Measurements from ENCODE around the gene CAPN12. TPM values are rescaled to one million over a fixed set of nuclear protein-coding genes. Genes with fewer than 3 reads are reported as not detected.

The CAPN12 gene
- total and polyA plus RNA-seq, 7 experiments from 2014 or later, result 0.84 to 5.1 (median 2.6) TPM; not detected in 1

GRCh38 chr19:38709671-38710415 lies 34.4 kb downstream of the CAPN12 start:
- H3K36me3 Mint-ChIP-seq, result peaks cover 0 to 50% (median 8%) of the 10 kb centered on the region in 5 donors
- no peak for ATAC-seq
- peaks cover 0 to 5% (median 0%) of the 10 kb centered on the region in 7 donors for H3K4me1 Mint-ChIP-seq
- H3K4me3 Mint-ChIP-seq, result no peak overlapping the region
- H3K27me3 Mint-ChIP-seq, result no peaks in the 10 kb centered on the region
- intact Hi-C loops (cut with micrococcal nuclease), result no loop called here
- Histone ChIP-seq H3K27ac (ENCODE audit: low read depth, low read length) (no peak overlapping the region), H3K36me3 (ENCODE audit: control insufficient read depth in 2 of 3, insufficient read depth in 3 of 3, low read length in 3 of 3) (peaks cover 3 to 87% (median 23%) of the 10 kb centered on the region in 3 experiments), H3K4me1 (ENCODE audit: control insufficient read depth in 2 of 2, insufficient read depth in 2 of 2, low read length in 2 of 2) (no peaks in the 10 kb centered on the region), H3K4me3 (ENCODE audit: low read length) (no peak overlapping the region), H3K9me3 (ENCODE audit: control insufficient read depth in 2 of 3, low read length in 3 of 3) (no peaks in the 10 kb centered on the region), H3K27me3 (ENCODE audit: control insufficient read depth in 2 of 2, insufficient read depth in 2 of 2, low read length in 2 of 2) (no peaks in the 10 kb centered on the region)
- ChIA-PET POLR2A (no interaction called here), CTCF (interaction anchor here (0.6 kb wide), 1 partner anchor 612 kb away, joined by 3 read pairs; no protein-coding TSS in a partner anchor)
- peaks cover 0 to 2% (median 0%) of the 10 kb centered on the region in 11 donors for H3K9me3 Mint-ChIP-seq
- DNase-seq, result no peak
- H3K27ac Mint-ChIP-seq, result no peak overlapping the region

GRCh38 chr19:38709119-38709518 lies 35.2 kb downstream of the CAPN12 start:
- H3K4me1 Mint-ChIP-seq, result peaks cover 0 to 5% (median 0%) of the 10 kb centered on the region in 7 donors
- H3K27me3 ChIP-seq (ENCODE audit: control insufficient read depth in 2 of 2, insufficient read depth in 2 of 2, low read length in 2 of 2), result no peaks in the 10 kb centered on the region
- no peak overlapping the region for H3K4me3 ChIP-seq (ENCODE audit: low read length)
- ChIA-PET CTCF (no interaction called here), POLR2A (no interaction called here)
- no peaks in the 10 kb centered on the region for H3K27me3 Mint-ChIP-seq
- no peaks in the 10 kb centered on the region for H3K9me3 ChIP-seq (ENCODE audit: control insufficient read depth in 2 of 3, low read length in 3 of 3)
- H3K4me3 Mint-ChIP-seq, result no peak overlapping the region
- peaks cover 0 to 2% (median 0%) of the 10 kb centered on the region in 11 donors for H3K9me3 Mint-ChIP-seq
- DNase-seq (no peak), ATAC-seq (no peak)
- peaks cover 3 to 85% (median 23%) of the 10 kb centered on the region in 3 experiments for H3K36me3 ChIP-seq (ENCODE audit: control insufficient read depth in 2 of 3, insufficient read depth in 3 of 3, low read length in 3 of 3)
- no peak overlapping the region for H3K27ac ChIP-seq (ENCODE audit: low read depth, low read length)
- intact Hi-C loops (cut with micrococcal nuclease), result no loop called here
- H3K4me1 ChIP-seq (ENCODE audit: control insufficient read depth in 2 of 2, insufficient read depth in 2 of 2, low read length in 2 of 2), result no peaks in the 10 kb centered on the region
- H3K27ac Mint-ChIP-seq, result no peak overlapping the region
- H3K36me3 Mint-ChIP-seq, result peaks cover 4 to 54% (median 8%) of the 10 kb centered on the region in 5 donors

- Mint-ChIP-seq H3K27me3 (no peaks in the 10 kb centered on the region), H3K36me3 (peaks cover 5 to 51% (median 6%) of the 10 kb centered on the region in 5 donors), H3K4me1 (peaks cover 0 to 2% (median 0%) of the 10 kb centered on the region in 7 donors), H3K4me3 (no peak overlapping the region), H3K27ac (peak overlapping the region in 1 of 9 donors; percentile 9), H3K9me3 (peaks cover 0 to 2% (median 0%) of the 10 kb centered on the region in 11 donors)
- no peak for ATAC-seq
- Histone ChIP-seq H3K36me3 (ENCODE audit: control insufficient read depth in 2 of 3, insufficient read depth in 3 of 3, low read length in 3 of 3) (peaks cover 3 to 80% (median 23%) of the 10 kb centered on the region in 3 experiments), H3K27me3 (ENCODE audit: control insufficient read depth in 2 of 2, insufficient read depth in 2 of 2, low read length in 2 of 2) (no peaks in the 10 kb centered on the region), H3K4me1 (ENCODE audit: control insufficient read depth in 2 of 2, insufficient read depth in 2 of 2, low read length in 2 of 2) (no peaks in the 10 kb centered on the region), H3K4me3 (ENCODE audit: low read length) (no peak overlapping the region), H3K9me3 (ENCODE audit: control insufficient read depth in 2 of 3, low read length in 3 of 3) (no peaks in the 10 kb centered on the region), H3K27ac (ENCODE audit: low read depth, low read length) (no peak overlapping the region)
- no peak for DNase-seq
- CTCF ChIA-PET, result no interaction called here
- intact Hi-C loops (cut with micrococcal nuclease), result no loop called here
- POLR2A ChIA-PET, result no interaction called here
Observed at GRCh38 chr19:38708413-38709024, 35.8 kb downstream of the CAPN12 start.

- ATAC-seq (no peak), DNase-seq (no peak)
- Mint-ChIP-seq H3K27me3 (no peaks in the 10 kb centered on the region), H3K4me3 (no peak overlapping the region), H3K9me3 (peaks cover 0 to 2% (median 0%) of the 10 kb centered on the region in 11 donors), H3K27ac (no peak overlapping the region), H3K36me3 (peaks cover 4 to 51% (median 6%) of the 10 kb centered on the region in 5 donors), H3K4me1 (peaks cover 0 to 2% (median 0%) of the 10 kb centered on the region in 7 donors)
- H3K27ac ChIP-seq (ENCODE audit: low read depth, low read length), result no peak overlapping the region
- no peaks in the 10 kb centered on the region for H3K9me3 ChIP-seq (ENCODE audit: control insufficient read depth in 2 of 3, low read length in 3 of 3)
- CTCF ChIA-PET, result no interaction called here
- POLR2A ChIA-PET, result no interaction called here
- no peaks in the 10 kb centered on the region for H3K4me1 ChIP-seq (ENCODE audit: control insufficient read depth in 2 of 2, insufficient read depth in 2 of 2, low read length in 2 of 2)
- no peaks in the 10 kb centered on the region for H3K27me3 ChIP-seq (ENCODE audit: control insufficient read depth in 2 of 2, insufficient read depth in 2 of 2, low read length in 2 of 2)
- intact Hi-C loops (cut with micrococcal nuclease), result no loop called here
- H3K36me3 ChIP-seq (ENCODE audit: control insufficient read depth in 2 of 3, insufficient read depth in 3 of 3, low read length in 3 of 3), result peaks cover 3 to 74% (median 23%) of the 10 kb centered on the region in 3 experiments
- H3K4me3 ChIP-seq (ENCODE audit: low read length), result no peak overlapping the region
Observed at GRCh38 chr19:38707512-38708114, 36.7 kb downstream of the CAPN12 start.

- Histone ChIP-seq H3K4me1 (ENCODE audit: control insufficient read depth in 2 of 2, insufficient read depth in 2 of 2, low read length in 2 of 2) (no peaks in the 10 kb centered on the region), H3K4me3 (ENCODE audit: low read length) (no peak overlapping the region), H3K36me3 (ENCODE audit: control insufficient read depth in 2 of 3, insufficient read depth in 3 of 3, low read length in 3 of 3) (peaks cover 3 to 69% (median 23%) of the 10 kb centered on the region in 3 experiments), H3K27ac (ENCODE audit: low read depth, low read length) (no peak overlapping the region), H3K9me3 (ENCODE audit: control insufficient read depth in 2 of 3, low read length in 3 of 3) (no peaks in the 10 kb centered on the region), H3K27me3 (ENCODE audit: control insufficient read depth in 2 of 2, insufficient read depth in 2 of 2, low read length in 2 of 2) (no peaks in the 10 kb centered on the region)
- CTCF ChIA-PET, result no interaction called here
- intact Hi-C loops (cut with micrococcal nuclease), result no loop called here
- POLR2A ChIA-PET, result no interaction called here
- no peak overlapping the region for H3K4me3 Mint-ChIP-seq
- H3K9me3 Mint-ChIP-seq, result peaks cover 0 to 2% (median 0%) of the 10 kb centered on the region in 11 donors
- DNase-seq (no peak), ATAC-seq (no peak)
- no peak overlapping the region for H3K27ac Mint-ChIP-seq
- H3K4me1 Mint-ChIP-seq, result peaks cover 0 to 2% (median 0%) of the 10 kb centered on the region in 7 donors
- H3K36me3 Mint-ChIP-seq, result peaks cover 4 to 51% (median 6%) of the 10 kb centered on the region in 5 donors
- no peaks in the 10 kb centered on the region for H3K27me3 Mint-ChIP-seq
Observed at GRCh38 chr19:38706792-38707511, 37.3 kb downstream of the CAPN12 start.

- ChIA-PET POLR2A (no interaction called here), CTCF (no interaction called here)
- peaks cover 2 to 42% (median 5%) of the 10 kb centered on the region in 5 donors for H3K36me3 Mint-ChIP-seq
- H3K9me3 ChIP-seq (ENCODE audit: control insufficient read depth in 2 of 3, low read length in 3 of 3), result no peaks in the 10 kb centered on the region
- no peak overlapping the region for H3K4me3 ChIP-seq (ENCODE audit: low read length)
- peaks cover 0 to 2% (median 0%) of the 10 kb centered on the region in 7 donors for H3K4me1 Mint-ChIP-seq
- no peak overlapping the region for H3K27ac ChIP-seq (ENCODE audit: low read depth, low read length)
- H3K4me1 ChIP-seq (ENCODE audit: control insufficient read depth in 2 of 2, insufficient read depth in 2 of 2, low read length in 2 of 2), result no peaks in the 10 kb centered on the region
- H3K36me3 ChIP-seq (ENCODE audit: control insufficient read depth in 2 of 3, insufficient read depth in 3 of 3, low read length in 3 of 3), result peaks cover 3 to 69% (median 23%) of the 10 kb centered on the region in 3 experiments
- DNase-seq (no peak), ATAC-seq (no peak)
- no peaks in the 10 kb centered on the region for H3K27me3 Mint-ChIP-seq
- no peaks in the 10 kb centered on the region for H3K27me3 ChIP-seq (ENCODE audit: control insufficient read depth in 2 of 2, insufficient read depth in 2 of 2, low read length in 2 of 2)
- intact Hi-C loops (cut with micrococcal nuclease), result loop anchor here in 1 of 2 donors (2.0 kb wide), 1 partner anchor 69 kb away; no protein-coding TSS in a partner anchor
- peaks cover 0 to 2% (median 0%) of the 10 kb centered on the region in 11 donors for H3K9me3 Mint-ChIP-seq
- H3K27ac Mint-ChIP-seq, result no peak overlapping the region
- H3K4me3 Mint-ChIP-seq, result no peak overlapping the region
Observed at GRCh38 chr19:38705197-38706019, 38.9 kb downstream of the CAPN12 start.

Data from naive thymus-derived CD4-positive, alpha-beta T cell (primary cell).